A673 (cell line): ENCODE results near the gene GFOD2.

Experiments
- EZH2 ChIP-seq: fragments of 200-600 bp; sonication (generic); IDR thresholded peaks from 2 replicates; pipeline ENCODE4 v1.6.1; 2017; ENCODE audit warnings: borderline replicate concordance, low read depth, mild to moderate bottlenecking, mixed read lengths, antibody characterized with exemption, low read length; ENCODE audit not compliant: poor library complexity, severe bottlenecking
- TF ChIP-seq, protein P1 (sequence below): fragments of 300-800, 200-600 bp; sonication (generic); conservative IDR thresholded peaks from 2 replicates; pipeline ENCODE4 v1.5.1; 2017; ENCODE audit warnings: low read depth, mild to moderate bottlenecking, antibody characterized with exemption, low read length, moderate library complexity, mixed read lengths

DNA sequence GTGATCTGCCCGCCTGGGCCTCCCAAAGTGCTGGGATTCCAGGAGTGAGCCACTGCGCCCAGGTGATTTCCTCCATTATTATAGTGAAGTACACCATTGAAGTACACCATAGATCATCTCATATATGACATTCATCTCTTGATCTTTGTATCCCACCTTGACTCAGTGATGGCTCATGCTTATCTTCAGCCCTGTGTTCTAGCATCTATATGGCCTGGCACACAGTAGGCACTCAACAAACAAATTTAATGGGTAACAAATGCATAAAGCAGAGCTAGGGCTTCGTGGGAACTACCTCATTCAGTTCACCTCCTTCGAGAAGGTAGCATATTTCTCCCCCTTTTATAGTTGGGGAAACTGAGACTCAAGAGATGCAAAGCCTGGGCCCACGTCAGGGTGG lies 53.5 kb downstream of the GFOD2 start:
- TF ChIP-seq, protein P1, sequence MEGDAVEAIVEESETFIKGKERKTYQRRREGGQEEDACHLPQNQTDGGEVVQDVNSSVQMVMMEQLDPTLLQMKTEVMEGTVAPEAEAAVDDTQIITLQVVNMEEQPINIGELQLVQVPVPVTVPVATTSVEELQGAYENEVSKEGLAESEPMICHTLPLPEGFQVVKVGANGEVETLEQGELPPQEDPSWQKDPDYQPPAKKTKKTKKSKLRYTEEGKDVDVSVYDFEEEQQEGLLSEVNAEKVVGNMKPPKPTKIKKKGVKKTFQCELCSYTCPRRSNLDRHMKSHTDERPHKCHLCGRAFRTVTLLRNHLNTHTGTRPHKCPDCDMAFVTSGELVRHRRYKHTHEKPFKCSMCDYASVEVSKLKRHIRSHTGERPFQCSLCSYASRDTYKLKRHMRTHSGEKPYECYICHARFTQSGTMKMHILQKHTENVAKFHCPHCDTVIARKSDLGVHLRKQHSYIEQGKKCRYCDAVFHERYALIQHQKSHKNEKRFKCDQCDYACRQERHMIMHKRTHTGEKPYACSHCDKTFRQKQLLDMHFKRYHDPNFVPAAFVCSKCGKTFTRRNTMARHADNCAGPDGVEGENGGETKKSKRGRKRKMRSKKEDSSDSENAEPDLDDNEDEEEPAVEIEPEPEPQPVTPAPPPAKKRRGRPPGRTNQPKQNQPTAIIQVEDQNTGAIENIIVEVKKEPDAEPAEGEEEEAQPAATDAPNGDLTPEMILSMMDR, result no peak
- no peak for TF ChIP-seq EZH2
